ENCODE data around the gene CBY1.

DNA sequence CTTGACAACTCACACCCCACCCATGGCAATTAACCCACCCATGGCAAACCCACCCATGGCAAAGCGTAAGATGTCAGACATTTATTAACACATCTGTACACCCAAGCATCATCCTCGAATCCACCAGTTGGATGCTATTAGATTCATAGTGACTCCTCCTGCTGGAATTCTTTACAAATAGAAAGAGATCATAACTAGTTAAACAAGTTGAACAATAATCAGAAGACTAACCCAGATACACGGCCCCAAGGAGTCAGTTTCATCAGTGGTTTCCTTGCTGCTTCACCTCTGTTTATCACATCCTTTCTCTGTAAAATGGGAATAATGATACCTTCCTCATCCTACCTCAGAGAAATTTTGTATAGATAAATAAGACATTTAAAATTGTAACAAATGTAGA lies 54.4 kb downstream of the CBY1 start:
- TF ChIP-seq, protein P1, sequence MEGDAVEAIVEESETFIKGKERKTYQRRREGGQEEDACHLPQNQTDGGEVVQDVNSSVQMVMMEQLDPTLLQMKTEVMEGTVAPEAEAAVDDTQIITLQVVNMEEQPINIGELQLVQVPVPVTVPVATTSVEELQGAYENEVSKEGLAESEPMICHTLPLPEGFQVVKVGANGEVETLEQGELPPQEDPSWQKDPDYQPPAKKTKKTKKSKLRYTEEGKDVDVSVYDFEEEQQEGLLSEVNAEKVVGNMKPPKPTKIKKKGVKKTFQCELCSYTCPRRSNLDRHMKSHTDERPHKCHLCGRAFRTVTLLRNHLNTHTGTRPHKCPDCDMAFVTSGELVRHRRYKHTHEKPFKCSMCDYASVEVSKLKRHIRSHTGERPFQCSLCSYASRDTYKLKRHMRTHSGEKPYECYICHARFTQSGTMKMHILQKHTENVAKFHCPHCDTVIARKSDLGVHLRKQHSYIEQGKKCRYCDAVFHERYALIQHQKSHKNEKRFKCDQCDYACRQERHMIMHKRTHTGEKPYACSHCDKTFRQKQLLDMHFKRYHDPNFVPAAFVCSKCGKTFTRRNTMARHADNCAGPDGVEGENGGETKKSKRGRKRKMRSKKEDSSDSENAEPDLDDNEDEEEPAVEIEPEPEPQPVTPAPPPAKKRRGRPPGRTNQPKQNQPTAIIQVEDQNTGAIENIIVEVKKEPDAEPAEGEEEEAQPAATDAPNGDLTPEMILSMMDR (IDR thresholded peaks at IDR 0.05), result no peak
- no peak for TF ChIP-seq POLR2AphosphoS5 (IDR thresholded peaks at IDR 0.05)
- no peak for TF ChIP-seq EP300 (IDR thresholded peaks at IDR 0.05)
